Heart left ventricle (tissue), 16 donors: ENCODE measurements around the gene ATXN7. TPM values are rescaled to one million over a fixed set of nuclear protein-coding genes. Genes with fewer than 3 reads are reported as not detected.

Experiments
- ATAC-seq, 4 donors: fragments of 200-7000 bp; cut with Tn5 transposase; one replicate each; pipeline ENCODE4 v1.9.1; 2020 to 2022; ENCODE audit warnings: moderate library complexity in 4 of 4, mild to moderate bottlenecking in 3 of 4, moderate number of reproducible peaks in 1 of 4
- DNase-seq, 5 donors: peaks; one replicate each; pipeline ENCODE4 v3.0.0-alpha.2; 2020
- H3K27ac ChIP-seq, 12 donors: fragments of 200-600 bp; sonication (generic) in 4 of 12; one replicate each; pipeline versions ENCODE4 v1.5.0 to v1.8.0; 2016 to 2022; ENCODE audit warnings: mild to moderate bottlenecking in 2 of 12
- H3K27me3 ChIP-seq, 9 donors: fragments of 200-600 bp; sonication (generic) in 2 of 9; one replicate each; pipeline versions ENCODE4 v1.5.1 to v1.8.0; 2016 to 2022; ENCODE audit warnings: mild to moderate bottlenecking in 3 of 9
- H3K36me3 ChIP-seq, 9 donors: fragments of 200-600 bp; sonication (generic) in 2 of 9; one replicate each; pipeline versions ENCODE4 v1.5.0 to v1.8.0; 2018 to 2022; ENCODE audit warnings: mild to moderate bottlenecking in 2 of 9
- H3K4me1 ChIP-seq, 12 donors: fragments of 200-600 bp; sonication (generic) in 4 of 12; one replicate each; pipeline versions ENCODE4 v1.5.0 to v1.8.0; 2016 to 2022; ENCODE audit warnings: mild to moderate bottlenecking in 3 of 12
- H3K4me3 ChIP-seq, 12 donors: fragments of 200-600 bp; sonication (generic) in 4 of 12; one replicate each; pipeline versions ENCODE4 v1.5.0 to v1.8.0; 2017 to 2022; ENCODE audit warnings: mild to moderate bottlenecking in 9 of 12, moderate library complexity in 4 of 12
- H3K9me3 ChIP-seq, 12 donors: fragments of 200-600 bp; sonication (generic) in 4 of 12; one replicate each; pipeline versions ENCODE4 v1.5.0 to v1.8.0; 2016 to 2022; ENCODE audit warnings: mild to moderate bottlenecking in 1 of 12
- CTCF ChIP-seq, 12 donors: fragments of 200-600 bp; sonication (generic) in 4 of 12; IDR thresholded peaks; one replicate each; pipeline versions ENCODE4 v1.5.0 to v1.8.0; 2018 to 2022; ENCODE audit warnings: antibody characterized with exemption in 12 of 12, mild to moderate bottlenecking in 5 of 12
- POLR2A ChIP-seq, 2 donors: fragments of 450-650 bp; IDR thresholded peaks; one replicate each; pipeline ENCODE4 v1.6.1; 2017; ENCODE audit warnings: antibody characterized with exemption in 2 of 2, mild to moderate bottlenecking in 2 of 2, moderate library complexity in 2 of 2
- WGBS, 4 donors: extraction: QIAGEN DNeasy Blood & Tissue Kit in 2 of 4; methylation state at CpG; one replicate each; pipeline versions ENCODE4 v1.1.5 to v1.1.7; 2013 to 2018; 5-methylcytosine and 5-hydroxymethylcytosine counted together
- intact Hi-C, 10 donors: fragments of 100-400 bp; cut with DNase I; formaldehyde crosslinking; loops; one replicate each; pipeline versions ENCODE4 v1.11.1 to v1.14.2; 2022
- polyA plus RNA-seq, 2 donors: library from polyadenylated mRNA; stranded (reverse); fragments of 200-250 nt; gene quantifications; one replicate each; pipeline ENCODE4 v1.2.3, GENCODE V29; 2013
- total RNA-seq, 9 donors: library from RNA; depleted of rRNA in 2 of 9; stranded (reverse); fragments of >200 nt in 2 of 9; fragmentation: NEBNext Ultra II Directional in 3 of 9; extraction: Animal tissue kit (Norgen Biotek cat#: 25700) in 3 of 9; gene quantifications; one replicate each; pipeline versions ENCODE4 v1.1.0 to v1.2.4, GENCODE V29; 2016 to 2023
- donor health status: ischemic (EF 13 %, LVEDD 7.1; RV severe dilation, severe dysfunction).
- donor health status: healthy with polysubstance abuse.
- donor health status: DM: no; HTN: yes; CAD: no.
- donor health status: DM: no; HTN: no; CAD: no.
- donor health status: ischemic (EF 25% LVEDD 6.9; RV normal size, moderate dysfunction).
- donor health status: ischemic (EF 25% LVEDD 5.7; RV mildly dilated, moderate dysfunction).
- donor health status: healthy.
- donor health status: DM: yes; HTN: yes; CAD: no.
- donor health status: ischemic (EF 35%, LVEDD 5.7; RV mildly dilated, moderate dysfunction).
- donor health status: nonischemic (EF 11% LVEDD 7.7; RV severe dilation, severe dysfunction).
- donor health status: DM: yes; HTN: yes; CAD: no.
- donor health status: PGD.
- donor health status: ischemic (EF 29% LVEDD 5.4; RV normal size, mild dysfunction).
- donor health status: nonischemic (EF 23%, LVEDD 6.1; RV moderate dilation, normal function).

Gene ATXN7
- total and polyA plus RNA-seq, 11 donors, result 4.5 to 31.4 (median 16.7) TPM

DNA sequence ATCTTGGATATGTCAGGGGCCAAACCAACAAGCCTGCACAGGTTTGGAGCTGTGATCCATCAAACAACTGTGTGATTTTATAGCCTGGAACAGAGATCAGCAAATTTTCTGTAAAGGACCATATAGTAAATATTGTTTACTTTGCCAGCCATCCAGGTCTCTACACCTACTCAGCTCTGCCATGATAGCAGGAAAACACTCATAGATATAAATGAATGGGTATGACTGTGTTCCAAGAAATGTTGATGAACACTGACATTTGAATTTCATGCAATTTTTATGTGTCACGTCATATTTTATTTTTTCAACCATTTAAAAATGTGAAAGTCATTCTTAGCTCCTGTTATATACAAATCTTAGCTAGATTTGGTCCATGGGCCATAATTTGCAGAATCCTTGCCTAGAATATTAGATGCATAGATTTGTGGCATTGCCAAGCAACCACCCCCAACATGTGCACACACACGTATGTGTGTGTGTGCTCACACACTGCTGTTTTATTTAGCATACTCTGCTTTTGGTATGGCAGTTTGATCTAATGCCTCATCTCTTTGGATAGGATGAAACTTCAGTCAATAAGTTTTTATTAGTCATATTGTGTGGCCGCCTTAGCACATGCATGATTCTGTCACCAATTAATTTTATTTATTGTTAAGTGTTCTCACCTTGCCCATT lies 6.4 kb downstream of the ATXN7 start:
- WGBS, 4 donors, result 85 to 91% (median 88%) methylated on average over 3 of the region's 3 CpGs
- no peaks in the 10 kb centered on the region for H3K9me3 ChIP-seq
- no peaks in the 10 kb centered on the region for H3K27me3 ChIP-seq
- H3K36me3 ChIP-seq, result peaks cover 0 to 7% (median 0%) of the 10 kb centered on the region in 9 donors
- ATAC-seq (no peak), DNase-seq (no peak)
- H3K4me1 ChIP-seq, result peaks cover 0 to 25% (median 6%) of the 10 kb centered on the region in 12 donors
- H3K4me3 ChIP-seq, result no peak overlapping the region
- TF ChIP-seq CTCF (IDR thresholded peaks at IDR 0.05) (no peak), POLR2A (IDR thresholded peaks at IDR 0.05) (no peak)
- intact Hi-C loops, result loop anchor here in 5 of 10 donors (5.0 to 10.0 kb wide), 3 partner anchors 32 to 125 kb away; partner anchors contain the start of gene SCAANT1 (in 1 of the 5)
- no peak overlapping the region for H3K27ac ChIP-seq

DNA sequence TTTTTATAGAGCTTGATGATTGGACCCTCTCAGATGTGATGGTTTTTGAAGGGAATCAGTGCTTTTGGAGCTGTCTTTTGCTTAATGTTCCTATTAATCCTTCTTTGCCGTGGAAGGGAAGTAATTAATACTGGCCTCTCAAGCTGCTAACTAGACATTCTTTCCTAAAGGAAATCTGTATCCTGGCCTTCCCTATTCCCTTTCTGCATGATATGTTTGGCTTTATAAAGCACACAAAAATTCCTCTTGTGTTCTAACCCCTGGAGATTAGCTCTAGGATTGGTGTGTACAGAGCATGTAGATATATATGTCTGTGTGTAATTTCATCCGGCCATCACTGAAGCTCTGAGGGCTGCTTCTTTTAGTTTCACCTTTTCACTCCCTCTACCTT lies 6.9 kb downstream of the ATXN7 start:
- intact Hi-C loops, result no loop called here
- Histone ChIP-seq H3K4me3 (no peak overlapping the region), H3K27ac (no peak overlapping the region), H3K27me3 (no peaks in the 10 kb centered on the region), H3K36me3 (peaks cover 0 to 7% (median 0%) of the 10 kb centered on the region in 9 donors), H3K9me3 (no peaks in the 10 kb centered on the region), H3K4me1 (peaks cover 0 to 21% (median 4%) of the 10 kb centered on the region in 12 donors)
- no peak for ATAC-seq
- no peak for DNase-seq
- 50 to 71% (median 64%) methylated on average over 2 of the region's 2 CpGs for WGBS, 4 donors
- TF ChIP-seq POLR2A (IDR thresholded peaks at IDR 0.05), result no peak
- TF ChIP-seq CTCF (IDR thresholded peaks at IDR 0.05), result no peak

DNA sequence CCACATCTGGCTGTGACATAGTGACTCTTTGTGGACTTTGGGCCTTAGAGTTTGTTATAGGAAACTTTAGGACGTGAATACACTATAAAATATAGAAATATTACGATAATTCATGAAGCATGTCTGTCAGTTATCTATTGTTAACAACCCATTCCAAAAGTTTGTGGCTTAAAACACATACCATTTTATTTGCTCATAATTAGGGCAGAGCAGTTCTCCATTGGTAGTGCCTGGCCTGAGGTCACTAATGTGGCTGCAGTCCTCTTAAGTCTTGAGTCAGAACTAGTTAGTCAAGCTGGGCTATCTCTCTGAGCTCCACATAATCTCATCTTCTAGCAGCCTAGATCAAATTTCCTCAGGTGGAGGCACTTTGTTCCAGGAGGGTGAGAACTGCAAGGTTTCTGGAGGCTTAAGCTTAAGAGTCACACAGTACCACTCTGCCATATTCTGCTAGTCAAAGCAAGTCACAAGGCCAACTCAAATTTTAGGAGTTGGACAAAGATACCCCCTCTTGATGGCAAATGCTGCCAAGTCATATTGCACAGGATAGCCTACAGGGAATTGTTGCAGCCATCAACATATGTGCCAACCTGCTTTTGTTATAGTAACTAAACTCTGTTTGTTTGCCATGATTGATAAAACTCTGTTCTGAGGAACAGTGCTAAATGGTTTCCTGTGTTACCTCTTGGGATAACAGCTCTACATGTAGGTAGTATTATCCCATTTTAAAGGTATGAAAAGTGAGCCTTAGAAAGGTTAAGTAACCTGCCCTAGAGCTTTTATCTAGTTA lies 8.7 kb downstream of the ATXN7 start:
- ATAC-seq (peak in 1 of 4 donors; percentile 38), DNase-seq (no peak)
- Histone ChIP-seq H3K4me1 (peaks cover 0 to 33% (median 15%) of the 10 kb centered on the region in 12 donors), H3K27me3 (no peaks in the 10 kb centered on the region), H3K4me3 (no peak overlapping the region), H3K36me3 (no peaks in the 10 kb centered on the region), H3K27ac (no peak overlapping the region), H3K9me3 (no peaks in the 10 kb centered on the region)
- TF ChIP-seq CTCF (IDR thresholded peaks at IDR 0.05) (no peak), POLR2A (IDR thresholded peaks at IDR 0.05) (no peak)
- intact Hi-C loops, result no loop called here
- WGBS, 4 donors, result 96 to 97% (median 97%) methylated on average over 2 of the region's 2 CpGs

- intact Hi-C loops, result no loop called here
- Histone ChIP-seq H3K4me3 (no peak overlapping the region), H3K27me3 (no peaks in the 10 kb centered on the region), H3K4me1 (peaks cover 0 to 46% (median 24%) of the 10 kb centered on the region in 12 donors), H3K27ac (no peak overlapping the region), H3K9me3 (no peaks in the 10 kb centered on the region), H3K36me3 (no peaks in the 10 kb centered on the region)
- DNase-seq (no peak), ATAC-seq (no peak)
- no peak for TF ChIP-seq POLR2A (IDR thresholded peaks at IDR 0.05)
- TF ChIP-seq CTCF (IDR thresholded peaks at IDR 0.05), result no peak
- 90 to 94% (median 91%) methylated on average over 3 of the region's 3 CpGs for WGBS, 4 donors
Measured at GRCh38 chr3:63874769-63875168, 11.1 kb downstream of the ATXN7 start.
